Endodermal cell (in vitro differentiated cells): ENCODE data around the gene COQ2. TPM values are rescaled to one million over a fixed set of nuclear protein-coding genes. Genes with fewer than 3 reads are reported as not detected.
"Not testable (repeated sequence)": the region's sequence is repeated elsewhere in the genome, so short reads cannot be mapped to it uniquely, and the experiment has no call there.

Experiments used
- DNase-seq: peaks from one replicate; pipeline ENCODE4 v3.0.0-alpha.2; 2017
- H3K27ac ChIP-seq: 2 replicates; pipeline ENCODE4 v1.5.1; 2013; ENCODE audit warnings: mild to moderate bottlenecking, low read depth, low read length, moderate library complexity
- H3K27me3 ChIP-seq: 2 replicates; pipeline ENCODE4 v1.6.1; 2013; ENCODE audit warnings: mild to moderate bottlenecking, low read length, moderate library complexity; ENCODE audit not compliant: insufficient read depth, control insufficient read depth, poor library complexity, severe bottlenecking
- H3K36me3 ChIP-seq: 2 replicates; pipeline ENCODE4 v1.7.0; 2013; ENCODE audit warnings: mild to moderate bottlenecking, low read length, moderate library complexity; ENCODE audit not compliant: control insufficient read depth, insufficient read depth
- H3K4me1 ChIP-seq: one replicate; pipeline ENCODE4 v1.7.0; 2013; ENCODE audit warnings: low read length; ENCODE audit not compliant: control insufficient read depth, insufficient read depth
- H3K4me3 ChIP-seq: 2 replicates; pipeline ENCODE4 v1.5.1; 2013; ENCODE audit warnings: mild to moderate bottlenecking, low read length, moderate library complexity
- H3K9ac ChIP-seq: 2 replicates; pipeline ENCODE4 v1.6.1; 2013; ENCODE audit warnings: mild to moderate bottlenecking, low read length, moderate library complexity; ENCODE audit not compliant: poor library complexity, severe bottlenecking; ENCODE audit errors: extremely low read depth
- H3K9me3 ChIP-seq: 2 replicates; pipeline ENCODE4 v1.6.1; 2013; ENCODE audit warnings: mild to moderate bottlenecking, low read length, moderate library complexity; ENCODE audit not compliant: control insufficient read depth
- H3K27ac Mint-ChIP-seq: 2 replicates; pipeline ENCODE4 v1.8.0; 2020; ENCODE audit warnings: mixed read lengths
- H3K27me3 Mint-ChIP-seq: 2 replicates; pipeline ENCODE4 v1.8.0; 2021; ENCODE audit warnings: mild to moderate bottlenecking, mixed read lengths; ENCODE audit not compliant: insufficient read depth
- H3K36me3 Mint-ChIP-seq: 2 replicates; pipeline ENCODE4 v1.8.0; 2020; ENCODE audit warnings: low read depth, mixed read lengths
- H3K4me1 Mint-ChIP-seq: 2 replicates; pipeline ENCODE4 v1.8.0; 2020; ENCODE audit warnings: mixed read lengths
- H3K4me3 Mint-ChIP-seq: 2 replicates; pipeline ENCODE4 v1.8.0; 2020; ENCODE audit warnings: mild to moderate bottlenecking, moderate library complexity, mixed read lengths
- H3K9me3 Mint-ChIP-seq: 2 replicates; pipeline ENCODE4 v1.8.0; 2020; ENCODE audit warnings: mild to moderate bottlenecking, mixed read lengths
- WGBS, 2 experiments: methylation state at CpG; one replicate each; pipeline versions ENCODE4 v1.1.5 to v1.1.7; 2013; ENCODE audit warnings: missing lambda C conversion rate in 2 of 2, mixed read lengths in 1 of 2; ENCODE audit not compliant: insufficient coverage in 1 of 2, insufficient read length in 1 of 2; 5-methylcytosine and 5-hydroxymethylcytosine counted together
- total RNA-seq, 2 donors: library from RNA; stranded (reverse); fragmentation: NEBNext Ultra II Directional in 1 of 2; extraction: Animal tissue kit (Norgen Biotek cat#: 25700) in 1 of 2; gene quantifications; 2 replicates in 1 of 2; 3 replicates in 1 of 2; pipeline ENCODE4 v1.2.1, GENCODE V29; 2021
- TF ChIP-seq, protein P1 (sequence below): fragments of 200-600 bp; sonication (generic); conservative IDR thresholded peaks from 2 replicates; pipeline ENCODE4 v1.5.0; 2021; ENCODE audit warnings: antibody characterized with exemption, mild to moderate bottlenecking

The COQ2 gene
- total RNA-seq, 2 donors from 2014 or later: 17.7 to 18.4 TPM

GRCh38 chr4:83297548-83298260 lies 13.1 kb upstream of the COQ2 start:
- Histone ChIP-seq H3K9me3 (no peaks in the 10 kb centered on the region), H3K27me3 (no peaks in the 10 kb centered on the region), H3K4me1 (no peaks in the 10 kb centered on the region), H3K36me3 (no peaks in the 10 kb centered on the region), H3K9ac (no peak overlapping the region), H3K27ac (no peak overlapping the region), H3K4me3 (no peak overlapping the region)
- TF ChIP-seq, protein P1, sequence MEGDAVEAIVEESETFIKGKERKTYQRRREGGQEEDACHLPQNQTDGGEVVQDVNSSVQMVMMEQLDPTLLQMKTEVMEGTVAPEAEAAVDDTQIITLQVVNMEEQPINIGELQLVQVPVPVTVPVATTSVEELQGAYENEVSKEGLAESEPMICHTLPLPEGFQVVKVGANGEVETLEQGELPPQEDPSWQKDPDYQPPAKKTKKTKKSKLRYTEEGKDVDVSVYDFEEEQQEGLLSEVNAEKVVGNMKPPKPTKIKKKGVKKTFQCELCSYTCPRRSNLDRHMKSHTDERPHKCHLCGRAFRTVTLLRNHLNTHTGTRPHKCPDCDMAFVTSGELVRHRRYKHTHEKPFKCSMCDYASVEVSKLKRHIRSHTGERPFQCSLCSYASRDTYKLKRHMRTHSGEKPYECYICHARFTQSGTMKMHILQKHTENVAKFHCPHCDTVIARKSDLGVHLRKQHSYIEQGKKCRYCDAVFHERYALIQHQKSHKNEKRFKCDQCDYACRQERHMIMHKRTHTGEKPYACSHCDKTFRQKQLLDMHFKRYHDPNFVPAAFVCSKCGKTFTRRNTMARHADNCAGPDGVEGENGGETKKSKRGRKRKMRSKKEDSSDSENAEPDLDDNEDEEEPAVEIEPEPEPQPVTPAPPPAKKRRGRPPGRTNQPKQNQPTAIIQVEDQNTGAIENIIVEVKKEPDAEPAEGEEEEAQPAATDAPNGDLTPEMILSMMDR: no peak
- Mint-ChIP-seq H3K36me3 (no peaks in the 10 kb centered on the region), H3K4me1 (no peaks in the 10 kb centered on the region), H3K27me3 (no peaks in the 10 kb centered on the region), H3K9me3 (no peaks in the 10 kb centered on the region), H3K27ac (no peak overlapping the region), H3K4me3 (no peak overlapping the region)
- 75 to 90% methylated on average over 1 to 3 of the region's 3 CpGs for WGBS, 2 experiments
- no peak for DNase-seq

DNA sequence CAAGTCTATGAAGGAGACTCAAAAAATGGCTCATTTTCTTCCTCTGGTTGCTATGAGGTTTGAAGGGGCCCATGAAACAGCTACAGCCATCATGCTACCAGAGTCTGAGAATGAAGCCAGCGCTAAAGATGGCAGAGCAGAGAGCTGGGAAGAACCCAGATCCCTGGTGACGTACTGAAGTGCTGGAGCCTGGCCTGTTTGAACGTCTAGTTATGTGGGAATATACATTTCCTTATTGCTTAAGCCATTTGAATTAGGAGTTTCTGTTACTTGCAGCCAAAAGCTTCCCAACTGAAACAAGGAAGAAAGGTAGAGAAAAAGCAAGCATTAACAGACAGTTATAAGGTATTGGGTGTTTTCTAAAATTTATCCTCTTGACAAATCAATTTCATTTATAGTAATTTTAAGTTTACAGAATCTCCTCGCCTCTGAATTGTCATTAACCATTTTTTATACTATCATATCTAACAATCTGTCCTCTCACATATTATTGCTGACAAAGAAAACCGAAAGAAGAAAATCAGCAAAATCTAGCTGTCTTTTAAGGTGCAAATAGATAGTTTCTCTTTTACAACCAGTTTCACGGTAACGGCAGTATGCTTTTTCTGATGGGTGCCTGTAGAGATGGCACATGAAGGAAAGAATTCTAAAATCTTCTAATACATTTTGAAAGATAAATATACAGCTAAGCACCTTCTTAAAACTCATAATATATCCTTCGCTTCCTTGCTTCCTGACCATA lies 8.9 kb upstream of the COQ2 start:
- TF ChIP-seq, protein P1: no peak
- Mint-ChIP-seq H3K36me3 (no peaks in the 10 kb centered on the region), H3K27me3 (peaks cover 5% of the 10 kb centered on the region), H3K4me3 (no peak overlapping the region), H3K27ac (no peak overlapping the region), H3K4me1 (no peaks in the 10 kb centered on the region), H3K9me3 (peaks cover 8% of the 10 kb centered on the region)
- H3K9me3 ChIP-seq: no peaks in the 10 kb centered on the region
- no peak for DNase-seq
- no peak overlapping the region for H3K27ac ChIP-seq
- WGBS, 2 experiments: 93 to 100% methylated on average over 1 to 8 of the region's 8 CpGs
- no peak overlapping the region for H3K9ac ChIP-seq
- H3K4me1 ChIP-seq: no peaks in the 10 kb centered on the region
- no peaks in the 10 kb centered on the region for H3K27me3 ChIP-seq
- H3K36me3 ChIP-seq: no peaks in the 10 kb centered on the region
- H3K4me3 ChIP-seq: no peak overlapping the region

DNA sequence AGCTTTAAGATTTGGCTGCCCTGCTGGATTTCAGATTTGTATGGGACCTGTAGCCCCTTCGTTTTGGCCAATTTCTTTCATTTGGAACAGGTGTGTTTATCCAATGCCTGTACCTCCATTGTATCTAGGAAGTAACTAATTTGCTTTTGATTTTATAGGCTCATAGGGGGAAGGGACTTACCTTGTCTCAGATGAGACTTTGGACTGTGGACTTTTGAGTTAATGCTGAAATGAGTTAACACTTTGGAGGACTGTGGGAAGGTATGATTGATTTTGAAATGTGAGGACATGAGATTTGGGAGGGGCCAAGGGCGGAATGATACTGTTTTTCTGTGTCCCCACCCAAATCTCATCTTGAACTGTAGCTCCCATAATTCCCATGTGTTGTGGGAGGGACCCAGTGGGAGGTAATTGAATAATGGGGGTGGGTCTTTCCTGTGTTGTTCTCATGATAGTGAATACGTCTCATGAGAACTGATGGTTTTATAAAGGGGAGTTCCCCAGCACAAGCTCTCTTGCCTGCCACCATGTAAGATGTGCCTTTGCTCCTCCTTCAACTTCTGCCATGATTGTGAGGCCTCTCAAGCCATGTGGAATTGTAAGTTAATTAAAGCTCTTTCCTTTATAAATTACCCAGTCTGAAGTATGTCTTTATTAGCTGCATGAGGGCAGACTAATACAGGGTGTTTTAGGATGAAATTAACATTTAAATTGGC lies 5.6 kb upstream of the COQ2 start:
- H3K4me3 Mint-ChIP-seq, H3K4me3 ChIP-seq, DNase-seq, H3K9me3 Mint-ChIP-seq, H3K4me1 Mint-ChIP-seq, H3K36me3 ChIP-seq, H3K27ac Mint-ChIP-seq, H3K9me3 ChIP-seq, H3K36me3 Mint-ChIP-seq, H3K4me1 ChIP-seq, H3K27ac ChIP-seq, H3K27me3 Mint-ChIP-seq, H3K9ac ChIP-seq, H3K27me3 ChIP-seq: not testable (repeated sequence)
- 79% methylated on average over 3 of the region's 3 CpGs; no CpG with 5 or more reads in 1 of the 2 experiments for WGBS, 2 experiments

GRCh38 chr4:83288381-83288780 lies 3.8 kb upstream of the COQ2 start:
- H3K36me3 ChIP-seq, H3K4me3 Mint-ChIP-seq, H3K27me3 Mint-ChIP-seq, H3K36me3 Mint-ChIP-seq, H3K27ac Mint-ChIP-seq, H3K27ac ChIP-seq, H3K9me3 ChIP-seq, H3K4me1 ChIP-seq, DNase-seq, H3K4me3 ChIP-seq, H3K9me3 Mint-ChIP-seq, H3K4me1 Mint-ChIP-seq, H3K27me3 ChIP-seq, H3K9ac ChIP-seq: not testable (repeated sequence)
- WGBS, 2 experiments: 70 to 82% methylated on average over 1 of the region's 1 CpG
